Measurements from ENCODE around the gene DNAH11. TPM values are rescaled to one million over a fixed set of nuclear protein-coding genes. Genes with fewer than 3 reads are reported as not detected.

The DNAH11 gene
- total and polyA plus RNA-seq, 11 donors, result 0.04 to 0.98 (median 0.23) TPM

- no peak for ATAC-seq
- no peak for DNase-seq
- Histone ChIP-seq H3K9me3 (no peaks in the 10 kb centered on the region), H3K4me3 (no peak overlapping the region), H3K4me1 (peaks cover 0 to 12% (median 0%) of the 10 kb centered on the region in 12 donors), H3K27me3 (peaks cover 0 to 3% (median 0%) of the 10 kb centered on the region in 9 donors), H3K36me3 (no peaks in the 10 kb centered on the region), H3K27ac (no peak overlapping the region)
- 93 to 98% (median 95%) methylated on average over 4 of the region's 4 CpGs for WGBS, 4 donors
- intact Hi-C loops (cut with DNase I), result loop anchor here in 4 of 10 donors (5.0 to 10.0 kb wide), 4 partner anchors 259 to 987 kb away; no protein-coding TSS in a partner anchor
- no peak for TF ChIP-seq CTCF (IDR thresholded peaks at IDR 0.05)
- no peak for TF ChIP-seq POLR2A (IDR thresholded peaks at IDR 0.05)
Observed at GRCh38 chr7:21763818-21764217, 221.0 kb downstream of the DNAH11 start.

- no peaks in the 10 kb centered on the region for H3K36me3 ChIP-seq
- no peak overlapping the region for H3K27ac ChIP-seq
- no peak overlapping the region for H3K4me3 ChIP-seq
- peaks cover 0 to 5% (median 0%) of the 10 kb centered on the region in 9 donors for H3K27me3 ChIP-seq
- no peaks in the 10 kb centered on the region for H3K9me3 ChIP-seq
- no peak for TF ChIP-seq POLR2A (IDR thresholded peaks at IDR 0.05)
- TF ChIP-seq CTCF (IDR thresholded peaks at IDR 0.05), result no peak
- ATAC-seq (peak in 3 of 4 donors; percentile 18 to 62 (median 20)), DNase-seq (no peak)
- intact Hi-C loops (cut with DNase I), result loop anchor here in 7 of 10 donors (2.0 to 10.0 kb wide), 9 partner anchors 236 to 989 kb away; no protein-coding TSS in a partner anchor
- peaks cover 0 to 12% (median 0%) of the 10 kb centered on the region in 12 donors for H3K4me1 ChIP-seq
- 24 to 46% (median 35%) methylated on average over 2 of the region's 2 CpGs for WGBS, 4 donors
Observed at GRCh38 chr7:21766218-21766617, 223.4 kb downstream of the DNAH11 start.

- 14 to 24% (median 23%) methylated on average over 6 of the region's 6 CpGs for WGBS, 4 donors
- Histone ChIP-seq H3K27me3 (peaks cover 0 to 5% (median 0%) of the 10 kb centered on the region in 9 donors), H3K4me3 (no peak overlapping the region), H3K9me3 (no peaks in the 10 kb centered on the region), H3K27ac (no peak overlapping the region), H3K4me1 (peaks cover 0 to 17% (median 2%) of the 10 kb centered on the region in 12 donors), H3K36me3 (no peaks in the 10 kb centered on the region)
- TF ChIP-seq CTCF (IDR thresholded peaks at IDR 0.05) (peak in 10 of 12 donors; percentile 31 to 62 (median 47)), POLR2A (IDR thresholded peaks at IDR 0.05) (no peak)
- intact Hi-C loops (cut with DNase I), result loop anchor here in 7 of 10 donors (2.0 to 10.0 kb wide), 9 partner anchors 235 to 990 kb away; no protein-coding TSS in a partner anchor
- DNase-seq, result peak in 4 of 5 donors; percentile 15 to 47 (median 32)
- ATAC-seq, result peak; percentile 66 to 94 (median 90)
Observed at GRCh38 chr7:21767300-21767900, 224.6 kb downstream of the DNAH11 start.

- intact Hi-C loops (cut with DNase I), result loop anchor here in 7 of 10 donors (5.0 to 10.0 kb wide), 8 partner anchors 234 to 991 kb away; no protein-coding TSS in a partner anchor
- Histone ChIP-seq H3K27ac (no peak overlapping the region), H3K4me3 (no peak overlapping the region), H3K27me3 (peaks cover 0 to 5% (median 0%) of the 10 kb centered on the region in 9 donors), H3K36me3 (no peaks in the 10 kb centered on the region), H3K9me3 (no peaks in the 10 kb centered on the region), H3K4me1 (peaks cover 0 to 17% (median 2%) of the 10 kb centered on the region in 12 donors)
- whole genome bisulfite sequencing, 4 donors, result 58 to 72% (median 64%) methylated on average over 5 of the region's 5 CpGs
- TF ChIP-seq POLR2A (IDR thresholded peaks at IDR 0.05) (no peak), CTCF (IDR thresholded peaks at IDR 0.05) (no peak)
- no peak for ATAC-seq
- DNase-seq, result no peak
Observed at GRCh38 chr7:21768279-21768678, 225.4 kb downstream of the DNAH11 start.
